SH-SY5Y (cell line): ENCODE results near the gene MEIS2.

ENCODE experiments used
- GATA2 ChIP-seq: IDR thresholded peaks from 2 replicates; pipeline ENCODE4 v1.6.1; 2011; ENCODE audit warnings: mild to moderate bottlenecking, low read depth, low read length
- GATA3 ChIP-seq: IDR thresholded peaks from 2 replicates; pipeline ENCODE4 v1.6.1; 2011; ENCODE audit warnings: low read depth, mild to moderate bottlenecking, low read length, moderate library complexity

MEIS2 gene

DNA sequence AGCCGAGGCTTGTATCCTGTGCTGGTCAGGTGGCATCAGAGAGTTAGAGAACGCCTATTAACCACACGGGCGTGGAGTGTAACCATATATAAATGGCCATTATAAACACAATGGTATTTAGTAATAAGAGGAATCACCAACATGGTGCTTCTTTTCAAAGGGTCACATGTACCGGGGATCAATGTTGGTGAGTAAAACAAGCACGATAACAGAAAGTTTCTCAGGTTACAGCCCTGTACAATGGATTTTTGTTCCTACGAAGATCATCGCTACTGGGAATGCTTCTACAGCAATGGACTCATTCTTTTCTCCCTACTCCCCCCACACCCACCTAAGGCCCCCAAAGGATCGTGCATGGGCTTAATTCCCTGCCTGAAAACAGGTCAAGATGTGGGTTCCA lies 42.5 kb downstream of the MEIS2 start:
- TF ChIP-seq GATA3 (no peak), GATA2 (no peak)

DNA sequence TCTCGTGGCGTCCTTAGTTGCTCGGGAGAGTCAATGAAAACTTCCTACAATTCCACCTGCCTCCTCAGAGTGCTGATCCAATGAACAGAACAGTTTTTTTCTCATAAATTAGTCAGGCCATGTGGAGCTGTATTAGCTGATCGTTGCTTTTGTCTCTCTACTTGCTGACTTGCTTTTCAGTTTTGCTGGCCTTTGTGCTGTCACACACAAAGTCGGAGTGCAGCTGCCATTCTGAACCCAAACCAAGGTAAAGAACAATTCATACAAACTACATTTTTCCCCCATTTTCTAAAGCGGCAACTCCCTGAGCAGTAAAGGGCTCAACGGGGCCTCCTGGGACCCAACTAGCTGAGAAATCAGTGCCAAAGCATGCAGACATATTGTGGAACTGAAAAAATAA lies 43.1 kb downstream of the MEIS2 start:
- TF ChIP-seq GATA2: no peak
- no peak for TF ChIP-seq GATA3

DNA sequence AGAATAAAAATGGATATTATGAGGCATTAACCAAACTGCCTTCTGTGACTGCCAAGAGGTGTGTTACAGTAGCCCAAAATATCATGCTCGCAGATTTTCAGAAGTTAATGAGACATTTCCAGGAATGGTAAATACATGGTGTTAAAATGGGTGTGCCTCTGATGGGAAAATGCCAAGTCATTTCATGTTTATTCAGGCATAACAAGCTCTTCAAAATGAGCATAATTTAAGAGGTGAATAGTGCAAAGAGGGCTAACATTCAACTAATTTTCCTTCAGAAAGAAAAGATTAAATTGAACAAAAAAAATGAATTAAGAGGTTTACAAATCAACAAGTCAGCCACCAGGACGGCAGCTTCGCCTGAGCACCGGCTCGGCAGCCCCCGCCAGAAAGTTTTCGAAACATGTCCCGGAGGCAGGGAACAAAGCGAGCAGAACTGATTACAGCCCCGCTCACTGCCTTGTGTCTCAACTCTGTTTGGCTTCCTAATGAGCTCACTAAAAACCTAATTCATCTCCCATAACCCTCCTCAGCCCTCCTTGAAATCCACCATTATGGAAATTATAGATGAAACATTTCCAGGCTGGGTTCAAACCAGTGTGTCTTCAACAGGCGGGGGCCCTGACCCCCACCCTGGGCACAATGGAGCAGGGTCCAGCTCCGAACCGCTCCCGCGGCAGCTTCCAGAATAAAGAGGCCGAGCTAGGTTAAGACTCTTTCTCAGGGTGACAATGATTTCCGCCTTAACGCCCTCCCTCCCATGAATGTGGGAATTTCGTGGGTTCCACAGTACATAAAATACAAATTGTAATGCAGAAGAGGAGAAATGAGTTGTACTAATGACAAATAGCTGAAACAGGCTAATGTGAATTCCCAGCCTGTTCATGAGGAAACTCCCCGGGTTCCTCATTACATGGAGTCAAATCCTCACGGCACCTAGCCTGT lies 43.9 kb downstream of the MEIS2 start:
- TF ChIP-seq GATA2 (no peak), GATA3 (no peak)

DNA sequence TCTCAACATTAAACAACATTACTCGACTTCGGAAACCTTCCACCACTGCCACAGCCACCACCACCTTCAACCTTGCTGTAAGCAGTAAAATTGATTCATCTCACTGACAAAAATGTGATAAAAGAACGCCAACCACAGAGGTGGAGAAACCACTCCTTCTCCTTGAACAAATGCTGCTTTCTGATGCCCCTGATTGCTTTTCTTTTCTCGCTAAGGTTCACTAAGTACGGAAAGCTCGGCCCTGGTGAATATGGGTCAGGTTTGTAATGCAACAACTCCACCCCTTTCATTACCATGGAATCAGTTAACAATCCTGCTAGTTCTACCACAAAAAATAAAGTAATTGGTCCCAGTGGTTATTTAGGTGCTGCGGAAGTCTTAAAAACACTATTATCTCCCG lies 44.9 kb downstream of the MEIS2 start:
- no peak for TF ChIP-seq GATA2
- TF ChIP-seq GATA3: no peak

- TF ChIP-seq GATA3 (no peak), GATA2 (no peak)
These were observed 46.0 kb downstream of the MEIS2 start for GRCh38 chr15:37054336-37054735.

GRCh38 chr15:37053166-37053565 lies 47.2 kb downstream of the MEIS2 start:
- no peak for TF ChIP-seq GATA3
- no peak for TF ChIP-seq GATA2

DNA sequence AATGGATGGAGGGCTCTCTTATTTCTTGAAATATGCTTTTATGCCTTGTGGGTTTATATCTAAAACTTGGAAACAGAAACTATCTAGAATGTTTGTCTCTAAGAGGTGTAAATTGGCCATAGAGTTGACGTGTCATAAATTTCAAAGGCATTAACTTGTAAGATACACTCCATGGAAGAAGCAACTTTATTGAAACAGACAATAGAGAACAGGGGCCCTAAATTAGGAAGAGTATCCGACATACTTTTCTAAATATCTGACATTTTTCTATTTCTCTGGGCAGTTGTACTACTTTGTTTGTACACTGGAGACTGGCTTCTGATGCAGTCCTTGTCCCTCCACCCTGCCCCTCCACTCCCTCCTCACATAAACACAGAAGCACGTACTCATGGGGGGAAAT lies 50.0 kb downstream of the MEIS2 start:
- TF ChIP-seq GATA3 (no peak), GATA2 (no peak)

- TF ChIP-seq GATA2 (no peak), GATA3 (no peak)
These were observed 53.3 kb downstream of the MEIS2 start for GRCh38 chr15:37046876-37047614.

- TF ChIP-seq GATA2 (no peak), GATA3 (no peak)
These were observed 54.2 kb downstream of the MEIS2 start for GRCh38 chr15:37045859-37046740.

- TF ChIP-seq GATA2 (no peak), GATA3 (no peak)
These were observed 55.3 kb downstream of the MEIS2 start for GRCh38 chr15:37044915-37045648.

GRCh38 chr15:37041836-37042235 lies 58.5 kb downstream of the MEIS2 start:
- TF ChIP-seq GATA3 (no peak), GATA2 (no peak)

DNA sequence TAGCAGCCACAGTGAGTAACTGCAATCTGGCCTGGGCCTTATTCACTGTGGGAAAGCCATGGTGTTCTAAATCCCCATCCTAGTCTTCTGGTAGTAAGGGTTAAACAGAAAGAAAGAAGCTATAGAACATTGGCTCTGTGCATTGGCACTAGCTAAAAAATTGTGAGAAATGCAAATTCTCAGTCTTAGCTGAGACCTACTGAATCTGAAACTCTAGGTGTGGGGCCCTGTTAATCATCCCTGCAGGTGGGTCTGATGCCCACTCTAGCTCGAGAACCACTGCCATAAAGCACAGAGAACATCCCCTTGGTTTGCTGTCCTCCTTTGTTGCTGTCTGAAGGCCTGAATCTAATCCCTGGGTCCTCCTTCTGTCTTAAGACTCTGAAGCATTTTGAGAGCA lies 59.3 kb downstream of the MEIS2 start:
- no peak for TF ChIP-seq GATA2
- TF ChIP-seq GATA3: no peak

DNA sequence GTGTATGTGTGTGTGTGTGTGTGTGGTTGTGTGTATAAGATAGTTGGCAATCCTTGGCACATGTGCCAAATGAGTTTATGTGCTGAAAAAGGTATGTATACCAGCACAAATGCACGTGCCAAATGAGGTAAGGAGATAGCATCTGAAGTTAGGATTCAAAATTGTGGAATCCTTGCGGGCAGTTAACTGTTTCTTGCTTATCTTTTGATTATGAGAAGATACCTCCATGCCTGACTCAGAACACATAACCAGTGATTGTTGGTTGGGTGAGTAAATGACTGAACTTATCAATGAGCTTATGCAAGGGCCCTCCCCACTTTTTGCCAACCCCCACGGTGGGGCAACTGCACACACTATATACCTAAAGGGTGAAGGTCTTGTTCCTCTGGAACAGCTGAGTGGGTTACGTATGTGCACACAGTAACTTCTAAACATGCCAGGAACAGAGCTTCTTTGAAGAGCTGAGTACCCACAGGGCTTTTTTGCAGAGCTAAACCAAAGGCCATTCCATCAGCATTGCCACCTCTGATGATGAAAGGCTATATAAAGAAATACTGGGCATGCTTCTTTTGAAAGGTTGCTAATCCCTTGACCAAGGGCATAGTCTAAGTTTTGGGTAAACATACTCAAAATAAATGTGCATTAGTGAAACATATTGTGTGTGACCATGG lies 60.1 kb downstream of the MEIS2 start:
- TF ChIP-seq GATA3 (no peak), GATA2 (no peak)
